CD4-positive, alpha-beta T cell treated with Interleukin-1 beta for 1 hour (primary cell): ENCODE data around the gene FRMPD2.
"Not testable (repeated sequence)": the region's sequence is repeated elsewhere in the genome, so short reads cannot be mapped to it uniquely, and the experiment has no call there.

Experiments used
- DNase-seq, 2 donors: peaks; one replicate each; pipeline ENCODE4 v3.0.0-alpha.2; 2020 to 2022

Gene FRMPD2

GRCh38 chr10:48249763-48250351 lies 24.6 kb downstream of the FRMPD2 start:
- no peak for DNase-seq

- DNase-seq = no peak
Measured at GRCh38 chr10:48249004-48249762, 25.3 kb downstream of the FRMPD2 start.

- no peak for DNase-seq
Measured at GRCh38 chr10:48248462-48248861, 26.0 kb downstream of the FRMPD2 start.

- no peak for DNase-seq
Measured at GRCh38 chr10:48247680-48248079, 26.8 kb downstream of the FRMPD2 start.

GRCh38 chr10:48246501-48246900 lies 28.0 kb downstream of the FRMPD2 start:
- DNase-seq = no peak

- no peak for DNase-seq
Measured at GRCh38 chr10:48245977-48246376, 28.5 kb downstream of the FRMPD2 start.

GRCh38 chr10:48243921-48244320 lies 30.6 kb downstream of the FRMPD2 start:
- not testable (repeated sequence) for DNase-seq

- DNase-seq = no peak
Measured at GRCh38 chr10:48243487-48243886, 31.0 kb downstream of the FRMPD2 start.

GRCh38 chr10:48242171-48242904 lies 32.2 kb downstream of the FRMPD2 start:
- DNase-seq = no peak

- no peak for DNase-seq
Measured at GRCh38 chr10:48241332-48241731, 33.2 kb downstream of the FRMPD2 start.

- DNase-seq = no peak
Measured at GRCh38 chr10:48240196-48240595, 34.3 kb downstream of the FRMPD2 start.

- DNase-seq = no peak
Measured at GRCh38 chr10:48239618-48240017, 34.9 kb downstream of the FRMPD2 start.

GRCh38 chr10:48238826-48239520 lies 35.5 kb downstream of the FRMPD2 start:
- DNase-seq = no peak

GRCh38 chr10:48237259-48238250 lies 36.9 kb downstream of the FRMPD2 start:
- no peak for DNase-seq

GRCh38 chr10:48236199-48236621 lies 38.3 kb downstream of the FRMPD2 start:
- DNase-seq = no peak

- no peak for DNase-seq
Measured at GRCh38 chr10:48235501-48235900, 39.0 kb downstream of the FRMPD2 start.

- DNase-seq = no peak
Measured at GRCh38 chr10:48234787-48235186, 39.7 kb downstream of the FRMPD2 start.

GRCh38 chr10:48234295-48234694 lies 40.2 kb downstream of the FRMPD2 start:
- no peak for DNase-seq

- DNase-seq = no peak
Measured at GRCh38 chr10:48233559-48234005, 40.9 kb downstream of the FRMPD2 start.

GRCh38 chr10:48232717-48233447 lies 41.6 kb downstream of the FRMPD2 start:
- DNase-seq = no peak

- DNase-seq = no peak
Measured at GRCh38 chr10:48231699-48232315, 42.7 kb downstream of the FRMPD2 start.
